ENCODE results near the gene FRAS1. TPM values are rescaled to one million over a fixed set of nuclear protein-coding genes. Genes with fewer than 3 reads are reported as not detected.
"Not testable (repeated sequence)": the region's sequence is repeated elsewhere in the genome, so short reads cannot be mapped to it uniquely, and the experiment has no call there.

The FRAS1 gene
- total RNA-seq, 1 donor from 2014 or later: not detected

GRCh38 chr4:78296261-78296660 lies 239.1 kb downstream of the FRAS1 start:
- no peak overlapping the region for H3K4me3 Mint-ChIP-seq
- ATAC-seq (ENCODE audit: low read depth): no peak
- H3K27ac Mint-ChIP-seq: no peak overlapping the region
- DNase-seq: no peak
- CTCF ChIA-PET: no interaction called here
- POLR2A ChIA-PET: no interaction called here
- H3K9me3 Mint-ChIP-seq: no peaks in the 10 kb centered on the region
- no peak for TF ChIP-seq CTCF (IDR thresholded peaks at IDR 0.05)
- H3K36me3 Mint-ChIP-seq (ENCODE audit: low read depth): no peaks in the 10 kb centered on the region
- H3K4me1 Mint-ChIP-seq: peaks cover 10% of the 10 kb centered on the region
- intact Hi-C loops (cut with micrococcal nuclease): no loop called here
- no peaks in the 10 kb centered on the region for H3K27me3 Mint-ChIP-seq

GRCh38 chr4:78297116-78297800 lies 240.1 kb downstream of the FRAS1 start:
- ChIA-PET POLR2A (no interaction called here), CTCF (interaction anchor here (0.6 kb wide), 1 partner anchor 1568 kb away, joined by 3 read pairs; no protein-coding TSS in a partner anchor)
- no peak for TF ChIP-seq CTCF (IDR thresholded peaks at IDR 0.05)
- ATAC-seq (ENCODE audit: low read depth) (no peak), DNase-seq (no peak)
- Mint-ChIP-seq H3K9me3 (no peaks in the 10 kb centered on the region), H3K36me3 (ENCODE audit: low read depth) (no peaks in the 10 kb centered on the region), H3K4me3 (no peak overlapping the region), H3K27ac (no peak overlapping the region), H3K27me3 (no peaks in the 10 kb centered on the region), H3K4me1 (peaks cover 10% of the 10 kb centered on the region)
- intact Hi-C loops (cut with micrococcal nuclease): no loop called here

GRCh38 chr4:78298618-78299017 lies 241.5 kb downstream of the FRAS1 start:
- Mint-ChIP-seq H3K9me3 (no peaks in the 10 kb centered on the region), H3K4me1 (peaks cover 10% of the 10 kb centered on the region), H3K27ac (no peak overlapping the region), H3K36me3 (ENCODE audit: low read depth) (no peaks in the 10 kb centered on the region), H3K27me3 (no peaks in the 10 kb centered on the region), H3K4me3 (no peak overlapping the region)
- intact Hi-C loops (cut with micrococcal nuclease): no loop called here
- ChIA-PET CTCF (no interaction called here), POLR2A (no interaction called here)
- DNase-seq: no peak
- TF ChIP-seq CTCF (IDR thresholded peaks at IDR 0.05): no peak
- ATAC-seq (ENCODE audit: low read depth): no peak

GRCh38 chr4:78299565-78299972 lies 242.4 kb downstream of the FRAS1 start:
- DNase-seq (no peak), ATAC-seq (ENCODE audit: low read depth) (no peak)
- Mint-ChIP-seq H3K27me3 (no peaks in the 10 kb centered on the region), H3K36me3 (ENCODE audit: low read depth) (no peaks in the 10 kb centered on the region), H3K4me3 (no peak overlapping the region), H3K9me3 (no peaks in the 10 kb centered on the region), H3K27ac (no peak overlapping the region), H3K4me1 (peaks cover 10% of the 10 kb centered on the region)
- ChIA-PET POLR2A (no interaction called here), CTCF (no interaction called here)
- intact Hi-C loops (cut with micrococcal nuclease): no loop called here
- no peak for TF ChIP-seq CTCF (IDR thresholded peaks at IDR 0.05)

- H3K9me3 Mint-ChIP-seq; POLR2A ChIA-PET; H3K27ac Mint-ChIP-seq; H3K4me3 Mint-ChIP-seq; intact Hi-C loops (cut with micrococcal nuclease); CTCF ChIA-PET; ATAC-seq (ENCODE audit: low read depth); H3K36me3 Mint-ChIP-seq (ENCODE audit: low read depth); H3K27me3 Mint-ChIP-seq; DNase-seq; H3K4me1 Mint-ChIP-seq: not testable (repeated sequence)
Measured at GRCh38 chr4:78307263-78307662, 250.1 kb downstream of the FRAS1 start.

- Mint-ChIP-seq H3K4me3 (no peak overlapping the region), H3K27ac (no peak overlapping the region), H3K27me3 (peaks cover 8% of the 10 kb centered on the region), H3K36me3 (ENCODE audit: low read depth) (no peaks in the 10 kb centered on the region), H3K9me3 (no peaks in the 10 kb centered on the region), H3K4me1 (no peaks in the 10 kb centered on the region)
- intact Hi-C loops (cut with micrococcal nuclease): no loop called here
- TF ChIP-seq CTCF (IDR thresholded peaks at IDR 0.05): no peak
- ChIA-PET POLR2A (no interaction called here), CTCF (no interaction called here)
- no peak for DNase-seq
- no peak for ATAC-seq (ENCODE audit: low read depth)
Measured at GRCh38 chr4:78308517-78308916, 251.4 kb downstream of the FRAS1 start.

Measured in activated B cell treated with CpG ODN at 0.5 μM for 24 hours (primary cell).